HepG2 (cell line): ENCODE measurements around the gene ATR. TPM values are rescaled to one million over a fixed set of nuclear protein-coding genes. Genes with fewer than 3 reads are reported as not detected.

Experiments
- ATAC-seq: fragments of 200-7000 bp; cut with Tn5 transposase; 3 replicates; pipeline ENCODE4 v1.9.1; 2020; ENCODE audit warnings: mild to moderate bottlenecking, moderate library complexity
- BruUV-seq: library from RNA; stranded (reverse); fragments of 400-500 nt; replicated peaks from 2 replicates; lab custom pipeline; 2021; lab: Mats Ljungman, UMichigan
- CTCF ChIA-PET: fragments of 300-600 bp; formaldehyde crosslinking; extraction: SDS; loops from one replicate; lab custom pipeline; 2021; ENCODE audit warnings: low total read pairs, inconsistent platforms, low intra/inter-chr PET ratio; lab: Yijun Ruan, JAX
- POLR2A ChIA-PET: fragments of 350-600 bp; sonication (Branson Sonifier 250); formaldehyde crosslinking; loops from one replicate; lab custom pipeline; 2020; ENCODE audit warnings: antibody characterized with exemption, inconsistent platforms; lab: Yijun Ruan, JAX
- DNase-seq: peaks from one replicate; pipeline ENCODE4 v3.0.0-alpha.2; 2015; ENCODE audit warnings: low spot score
- FAIRE-seq: peaks from 3 replicates; lab custom pipeline; 2011; peaks lifted over from hg19 to GRCh38; lab: Jason Lieb, UNC
- H2AFZ ChIP-seq: one replicate; pipeline ENCODE4 v1.6.1; 2011; ENCODE audit warnings: low read length, inconsistent platforms
- H3K27ac ChIP-seq: fragments of 300-600 bp; 3 replicates; pipeline ENCODE4 v1.8.0; 2011; ENCODE audit warnings: mixed run types, mild to moderate bottlenecking, mixed read lengths, low read length, inconsistent platforms; ENCODE audit not compliant: insufficient read depth; ENCODE audit errors: extremely low read length
- H3K27me3 ChIP-seq, 2 experiments: fragments of 200-600 bp in 1 of 2; 2 replicates in 1 of 2; 3 replicates in 1 of 2; pipeline versions ENCODE4 v1.6.0 to v1.8.0; 2011; ENCODE audit warnings: low read length in 2 of 2, mild to moderate bottlenecking in 2 of 2, moderate library complexity in 2 of 2, inconsistent platforms in 1 of 2; ENCODE audit not compliant: insufficient read depth in 2 of 2, control insufficient read depth in 1 of 2
- H3K36me3 ChIP-seq, 2 experiments: fragments of 200-600 bp in 1 of 2; replicated peaks in 1 of 2; 2 replicates in 1 of 2; 3 replicates in 1 of 2; pipeline versions ENCODE4 v1.5.1 to v1.8.0; 2011; ENCODE audit warnings: low read length in 2 of 2, inconsistent platforms in 1 of 2; ENCODE audit not compliant: insufficient read depth in 2 of 2, control insufficient read depth in 1 of 2
- H3K4me1 ChIP-seq: 2 replicates; pipeline ENCODE4 v1.5.1; 2012; ENCODE audit warnings: low read length, inconsistent platforms; ENCODE audit not compliant: insufficient read depth
- H3K4me2 ChIP-seq: 2 replicates; pipeline ENCODE4 v1.6.0; 2011; ENCODE audit warnings: low read depth, low read length, inconsistent platforms
- H3K4me3 ChIP-seq, 3 experiments: fragments of 200-600 bp in 1 of 3; sonication (generic), shearing (Covaris generic) in 1 of 3; replicated peaks in 1 of 3; 2 replicates each; pipeline ENCODE4 v1.5.1; 2011 to 2016; ENCODE audit warnings: low read length in 3 of 3, inconsistent platforms in 2 of 3, low read depth in 2 of 3, mild to moderate bottlenecking in 2 of 3, control low read depth in 1 of 3, mixed read lengths in 1 of 3; ENCODE audit not compliant: insufficient read depth in 1 of 3
- H3K79me2 ChIP-seq: one replicate; pipeline ENCODE4 v1.6.1; 2011; ENCODE audit warnings: low read length, inconsistent platforms; ENCODE audit not compliant: insufficient read depth
- H3K9ac ChIP-seq: 2 replicates; pipeline ENCODE4 v1.6.0; 2011; ENCODE audit warnings: mild to moderate bottlenecking, low read depth, low read length, inconsistent platforms; ENCODE audit not compliant: insufficient read depth
- H3K9me3 ChIP-seq: 2 replicates; pipeline ENCODE4 v1.5.1; 2012; ENCODE audit warnings: mild to moderate bottlenecking, low read length
- H4K20me1 ChIP-seq: 2 replicates; pipeline ENCODE4 v1.6.0; 2011; ENCODE audit warnings: inconsistent platforms, mild to moderate bottlenecking, low read length, moderate library complexity; ENCODE audit not compliant: insufficient read depth
- ATF7-NPFF ChIP-seq: sonication (generic); formaldehyde crosslinking; IDR thresholded peaks from 2 replicates; pipeline ENCODE4 v1.8.1; 2023; ENCODE audit warnings: mild to moderate bottlenecking, low read depth, missing genetic modification reagents, moderate library complexity
- BRD4 ChIP-seq: sonication (generic); formaldehyde crosslinking; IDR thresholded peaks from 2 replicates; pipeline ENCODE4 v1.4.0; 2020; ENCODE audit warnings: missing genetic modification reagents
- CCDC6 ChIP-seq: sonication (generic); formaldehyde crosslinking; IDR thresholded peaks from 2 replicates; pipeline ENCODE4 v1.8.1; 2022; ENCODE audit warnings: mild to moderate bottlenecking, missing genetic modification reagents, moderate library complexity
- ESRRA ChIP-seq: sonication (generic); formaldehyde crosslinking; IDR thresholded peaks from 2 replicates; pipeline ENCODE4 v1.5.1; 2020; ENCODE audit warnings: mild to moderate bottlenecking, low read depth, missing genetic modification reagents
- FIP1L1 ChIP-seq: fragments of 200-400 bp; formaldehyde crosslinking; IDR thresholded peaks from 2 replicates; pipeline ENCODE4 v1.6.1; 2018; ENCODE audit warnings: low read depth, mild to moderate bottlenecking, low read length, moderate library complexity, borderline replicate concordance; ENCODE audit not compliant: insufficient read depth
- JUND ChIP-seq: sonication (generic); formaldehyde crosslinking; IDR thresholded peaks from 2 replicates; pipeline ENCODE4 v1.8.0; 2022; ENCODE audit warnings: mild to moderate bottlenecking, missing genetic modification reagents
- MIXL1 ChIP-seq: IDR thresholded peaks from 2 replicates; pipeline ENCODE4 v1.6.1; 2016
- NFRKB ChIP-seq: fragments of 450-650 bp; IDR thresholded peaks from 2 replicates; pipeline ENCODE4 v1.6.1; 2017
- PHF5A ChIP-seq: IDR thresholded peaks from one replicate; pipeline ENCODE4 v1.6.1; 2018; ENCODE audit warnings: low read depth, missing genetic modification reagents; ENCODE audit not compliant: unreplicated experiment
- SUZ12 ChIP-seq: fragments of 150-350 bp; IDR thresholded peaks from 2 replicates; pipeline ENCODE4 v1.6.1; 2014; ENCODE audit warnings: low read depth, low read length
- ZBTB49 ChIP-seq: sonication (generic); formaldehyde crosslinking; IDR thresholded peaks from 2 replicates; pipeline ENCODE4 v1.4.0; 2020; ENCODE audit warnings: missing genetic modification reagents, borderline replicate concordance
- ZNF263 ChIP-seq: sonication (generic); formaldehyde crosslinking; IDR thresholded peaks from 2 replicates; pipeline ENCODE4 v1.4.0; 2020; ENCODE audit warnings: missing genetic modification reagents
- ZNF670 ChIP-seq: sonication (generic); formaldehyde crosslinking; IDR thresholded peaks from 2 replicates; pipeline ENCODE4 v1.8.0; 2022; ENCODE audit warnings: mild to moderate bottlenecking, missing genetic modification reagents, borderline replicate concordance
- ZNF674 ChIP-seq: sonication (generic); formaldehyde crosslinking; IDR thresholded peaks from 2 replicates; pipeline ENCODE4 v1.5.0; 2020; ENCODE audit warnings: low read depth, mild to moderate bottlenecking, missing genetic modification reagents
- ZNF75D ChIP-seq: sonication (generic); formaldehyde crosslinking; IDR thresholded peaks from 2 replicates; pipeline ENCODE4 v1.8.1; 2023; ENCODE audit warnings: missing genetic modification reagents, mild to moderate bottlenecking, borderline replicate concordance
- ZSCAN29 ChIP-seq: sonication (generic); formaldehyde crosslinking; conservative IDR thresholded peaks from 2 replicates; pipeline ENCODE4 v1.4.0; 2020; ENCODE audit warnings: mild to moderate bottlenecking, missing genetic modification reagents
- WGBS: methylation state at CpG from one replicate; pipeline ENCODE4 v1.1.6; 2017; ENCODE audit warnings: low lambda C conversion rate; 5-methylcytosine and 5-hydroxymethylcytosine counted together
- in situ Hi-C: cut with HindIII; loops from 2 replicates; pipeline ENCODE4 v1.10.0; 2017; ENCODE audit warnings: low pct_unique_long_range_greater_than_20kb; ENCODE audit not compliant: extremely low pct_ligation_motif_present
- intact Hi-C: fragments of 100-400 bp; cut with micrococcal nuclease; formaldehyde crosslinking; loops from one replicate; pipeline ENCODE4 v1.10.0; 2022; ENCODE audit not compliant: unreplicated experiment
- polyA plus RNA-seq, 8 experiments: library from polyadenylated mRNA; depleted of rRNA in 3 of 8; stranded (reverse) in 7 of 8; unstranded in 1 of 8; fragments of >200 nt; fragmentation: Illumina TruSeq in 4 of 8; extraction: Trizol in 4 of 8; gene quantifications; 2 replicates each; pipeline versions ENCODE4 v1.2.1 to v1.2.3, GENCODE V29; 2011 to 2016; ENCODE audit warnings: low read depth in 4 of 8, missing spikeins in 1 of 8, mixed read lengths in 1 of 8; ENCODE audit not compliant: insufficient read depth in 1 of 8
- total RNA-seq, 5 experiments: library from RNA; depleted of rRNA; stranded (reverse); fragments of >200 nt; fragmentation: Illumina TruSeq; extraction: Trizol; gene quantifications; 2 replicates each; pipeline ENCODE4 v1.2.3, GENCODE V29; 2016; ENCODE audit warnings: low read depth in 1 of 5
- TF ChIP-seq, protein P1 (sequence below): sonication (generic); formaldehyde crosslinking; IDR thresholded peaks from 2 replicates; pipeline ENCODE4 v1.4.0; 2020; ENCODE audit warnings: mild to moderate bottlenecking, missing genetic modification reagents
- TF ChIP-seq, protein P2 (sequence below): sonication (generic); formaldehyde crosslinking; IDR thresholded peaks from 2 replicates; pipeline ENCODE4 v1.8.1; 2023; ENCODE audit warnings: mild to moderate bottlenecking, moderate library complexity, missing genetic modification reagents
- TF ChIP-seq, protein P3 (sequence below): fragments of 450-650 bp; IDR thresholded peaks from 2 replicates; pipeline ENCODE4 v1.6.1; 2017; ENCODE audit warnings: mild to moderate bottlenecking

Gene ATR
- total and polyA plus RNA-seq, 2 of the 13 experiments (the other 11 are each of a cell fraction or from before 2014, with no cell fraction given), result 6.6 to 17.0 TPM

GRCh38 chr3:142614059-142614626, 35.6 kb upstream of the ATR start:
- ChIA-PET CTCF (no interaction called here), POLR2A (no interaction called here)
- TF ChIP-seq ZSCAN29 (CRISPR knock-in tag) (no peak), ESRRA (CRISPR knock-in tag) (no peak), BRD4 (CRISPR knock-in tag) (no peak), ZNF263 (CRISPR knock-in tag) (no peak), NFRKB (no peak), ZNF670 (no peak), ZNF75D (CRISPR knock-in tag) (no peak), SUZ12 (no peak), CCDC6 (CRISPR knock-in tag) (no peak), ZBTB49 (CRISPR knock-in tag) (no peak), MIXL1 (CRISPR knock-in tag) (no peak), ATF7-NPFF (no peak), JUND (CRISPR knock-in tag) (no peak), ZNF674 (CRISPR knock-in tag) (no peak), FIP1L1 (no peak), PHF5A (CRISPR knock-in tag) (no peak)
- TF ChIP-seq, protein P1, sequence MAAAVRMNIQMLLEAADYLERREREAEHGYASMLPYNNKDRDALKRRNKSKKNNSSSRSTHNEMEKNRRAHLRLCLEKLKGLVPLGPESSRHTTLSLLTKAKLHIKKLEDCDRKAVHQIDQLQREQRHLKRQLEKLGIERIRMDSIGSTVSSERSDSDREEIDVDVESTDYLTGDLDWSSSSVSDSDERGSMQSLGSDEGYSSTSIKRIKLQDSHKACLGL (CRISPR knock-in tag), result no peak
- TF ChIP-seq, protein P2, sequence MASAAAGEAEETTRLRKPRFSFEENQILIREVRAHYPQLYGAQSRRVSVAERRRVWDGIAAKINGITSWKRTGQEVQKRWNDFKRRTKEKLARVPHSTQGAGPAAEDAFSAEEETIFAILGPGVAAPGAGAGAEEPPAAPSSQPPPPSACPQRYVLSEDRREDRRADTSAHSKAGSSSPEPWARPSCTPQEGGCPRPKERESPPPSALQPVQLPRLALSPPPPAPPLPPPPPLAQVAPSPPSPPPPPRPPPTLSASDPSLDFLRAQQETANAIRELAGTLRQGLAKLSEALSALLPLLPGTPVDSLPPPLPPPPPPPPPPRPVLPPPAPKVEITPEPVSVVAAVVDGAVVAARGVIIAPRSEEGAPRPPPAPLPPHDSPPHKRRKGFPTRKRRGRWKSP (CRISPR knock-in tag), result no peak
- TF ChIP-seq, protein P3, sequence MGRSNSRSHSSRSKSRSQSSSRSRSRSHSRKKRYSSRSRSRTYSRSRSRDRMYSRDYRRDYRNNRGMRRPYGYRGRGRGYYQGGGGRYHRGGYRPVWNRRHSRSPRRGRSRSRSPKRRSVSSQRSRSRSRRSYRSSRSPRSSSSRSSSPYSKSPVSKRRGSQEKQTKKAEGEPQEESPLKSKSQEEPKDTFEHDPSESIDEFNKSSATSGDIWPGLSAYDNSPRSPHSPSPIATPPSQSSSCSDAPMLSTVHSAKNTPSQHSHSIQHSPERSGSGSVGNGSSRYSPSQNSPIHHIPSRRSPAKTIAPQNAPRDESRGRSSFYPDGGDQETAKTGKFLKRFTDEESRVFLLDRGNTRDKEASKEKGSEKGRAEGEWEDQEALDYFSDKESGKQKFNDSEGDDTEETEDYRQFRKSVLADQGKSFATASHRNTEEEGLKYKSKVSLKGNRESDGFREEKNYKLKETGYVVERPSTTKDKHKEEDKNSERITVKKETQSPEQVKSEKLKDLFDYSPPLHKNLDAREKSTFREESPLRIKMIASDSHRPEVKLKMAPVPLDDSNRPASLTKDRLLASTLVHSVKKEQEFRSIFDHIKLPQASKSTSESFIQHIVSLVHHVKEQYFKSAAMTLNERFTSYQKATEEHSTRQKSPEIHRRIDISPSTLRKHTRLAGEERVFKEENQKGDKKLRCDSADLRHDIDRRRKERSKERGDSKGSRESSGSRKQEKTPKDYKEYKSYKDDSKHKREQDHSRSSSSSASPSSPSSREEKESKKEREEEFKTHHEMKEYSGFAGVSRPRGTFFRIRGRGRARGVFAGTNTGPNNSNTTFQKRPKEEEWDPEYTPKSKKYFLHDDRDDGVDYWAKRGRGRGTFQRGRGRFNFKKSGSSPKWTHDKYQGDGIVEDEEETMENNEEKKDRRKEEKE, result no peak
- ATAC-seq (no peak), DNase-seq (no peak), FAIRE-seq (no peak)
- BruUV-seq, result no TSS peak
- peaks cover 4% of the 10 kb centered on the region; the same call in 1 of the 2 replicates for H3K4me1 ChIP-seq
- no peaks in the 10 kb centered on the region for H3K79me2 ChIP-seq
- no peak overlapping the region for H3K4me3 ChIP-seq
- 97% methylated on average over 2 of the region's 2 CpGs for WGBS
- H4K20me1 ChIP-seq, result no peaks in the 10 kb centered on the region
- intact Hi-C loops, result no loop called here
- no peaks in the 10 kb centered on the region for H3K36me3 ChIP-seq
- H2AFZ ChIP-seq, result no peak overlapping the region
- no peaks in the 10 kb centered on the region for H3K9me3 ChIP-seq
- H3K9ac ChIP-seq, result no peak overlapping the region
- H3K27ac ChIP-seq, result no peak overlapping the region
- no peaks in the 10 kb centered on the region for H3K27me3 ChIP-seq
- in situ Hi-C loops, result no loop called here
- no peak overlapping the region for H3K4me2 ChIP-seq
